H1 (cell line): ENCODE data around the gene BSDC1. TPM values are rescaled to one million over a fixed set of nuclear protein-coding genes. Genes with fewer than 3 reads are reported as not detected.

Experiments used
- ASH2L ChIP-seq: fragments of 200-600, 300-600 bp; sonication (generic); IDR thresholded peaks from one replicate; pipeline ENCODE4 v1.7.1; 2017; ENCODE audit warnings: low read length
- polyA plus RNA-seq, 7 experiments: library from polyadenylated mRNA; depleted of rRNA in 3 of 7; stranded (reverse) in 5 of 7; unstranded in 2 of 7; fragments of >200 nt in 5 of 7; fragments of 200-250 nt in 2 of 7; gene quantifications; 1 replicate in 5 of 7; 2 replicates in 1 of 7; 4 replicates in 1 of 7; pipeline versions ENCODE4 v1.2.1 to v1.2.3, GENCODE V29; 2011 to 2013; ENCODE audit warnings: missing spikeins in 2 of 7, mixed read lengths in 2 of 7
- total RNA-seq: library from RNA; stranded (reverse); fragmentation: NEBNext Ultra II Directional; extraction: Animal tissue kit (Norgen Biotek cat#: 25700); gene quantifications from 2 replicates; pipeline ENCODE4 v1.2.1, GENCODE V29; 2021
- TF ChIP-seq, protein P1 (sequence below), 3 experiments: IDR thresholded peaks; 1 replicate in 2 of 3; 2 replicates in 1 of 3; pipeline versions ENCODE4 v1.5.1 to v1.6.1; 2011; ENCODE audit warnings: low read length in 3 of 3, mild to moderate bottlenecking in 3 of 3, inconsistent platforms in 2 of 3, low read depth in 1 of 3, moderate library complexity in 1 of 3; ENCODE audit not compliant: insufficient read depth in 1 of 3; ENCODE audit errors: control extremely low read depth in 1 of 3

BSDC1 gene
- total and polyA plus RNA-seq, 2 of the 8 experiments (the other 6 are each of a cell fraction or from before 2014, with no cell fraction given) = 24.8 to 40.7 TPM

DNA sequence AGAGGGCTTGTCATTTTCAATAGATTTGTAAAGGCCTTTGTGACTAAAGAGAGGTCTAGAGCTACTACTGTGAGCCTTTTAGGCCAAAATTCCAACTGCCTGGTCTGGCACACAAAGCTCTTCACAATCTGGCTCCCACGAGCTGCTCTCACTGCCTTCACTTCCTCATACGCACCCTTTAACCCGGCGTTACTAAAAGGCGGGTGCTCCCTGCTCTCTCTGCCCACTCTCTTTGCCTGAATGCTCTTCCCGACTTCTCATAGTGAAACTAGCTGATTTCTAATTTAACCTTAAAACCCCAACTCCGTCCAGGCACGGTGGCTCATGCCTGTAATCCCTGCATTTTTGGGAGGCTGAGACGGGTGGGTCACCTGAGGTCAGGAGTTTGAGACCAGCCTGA, 14.2 kb downstream of the BSDC1 start (continued):
- TF ChIP-seq, protein P1, sequence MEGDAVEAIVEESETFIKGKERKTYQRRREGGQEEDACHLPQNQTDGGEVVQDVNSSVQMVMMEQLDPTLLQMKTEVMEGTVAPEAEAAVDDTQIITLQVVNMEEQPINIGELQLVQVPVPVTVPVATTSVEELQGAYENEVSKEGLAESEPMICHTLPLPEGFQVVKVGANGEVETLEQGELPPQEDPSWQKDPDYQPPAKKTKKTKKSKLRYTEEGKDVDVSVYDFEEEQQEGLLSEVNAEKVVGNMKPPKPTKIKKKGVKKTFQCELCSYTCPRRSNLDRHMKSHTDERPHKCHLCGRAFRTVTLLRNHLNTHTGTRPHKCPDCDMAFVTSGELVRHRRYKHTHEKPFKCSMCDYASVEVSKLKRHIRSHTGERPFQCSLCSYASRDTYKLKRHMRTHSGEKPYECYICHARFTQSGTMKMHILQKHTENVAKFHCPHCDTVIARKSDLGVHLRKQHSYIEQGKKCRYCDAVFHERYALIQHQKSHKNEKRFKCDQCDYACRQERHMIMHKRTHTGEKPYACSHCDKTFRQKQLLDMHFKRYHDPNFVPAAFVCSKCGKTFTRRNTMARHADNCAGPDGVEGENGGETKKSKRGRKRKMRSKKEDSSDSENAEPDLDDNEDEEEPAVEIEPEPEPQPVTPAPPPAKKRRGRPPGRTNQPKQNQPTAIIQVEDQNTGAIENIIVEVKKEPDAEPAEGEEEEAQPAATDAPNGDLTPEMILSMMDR (IDR thresholded peaks at IDR 0.05; ENCODE audit: control extremely low read depth in 1 of 3, insufficient read depth in 1 of 3, low read depth in 1 of 3, low read length in 3 of 3) = no peak
- TF ChIP-seq ASH2L = no peak
